ENCODE results near the gene MTCL3.

Gene MTCL3

DNA sequence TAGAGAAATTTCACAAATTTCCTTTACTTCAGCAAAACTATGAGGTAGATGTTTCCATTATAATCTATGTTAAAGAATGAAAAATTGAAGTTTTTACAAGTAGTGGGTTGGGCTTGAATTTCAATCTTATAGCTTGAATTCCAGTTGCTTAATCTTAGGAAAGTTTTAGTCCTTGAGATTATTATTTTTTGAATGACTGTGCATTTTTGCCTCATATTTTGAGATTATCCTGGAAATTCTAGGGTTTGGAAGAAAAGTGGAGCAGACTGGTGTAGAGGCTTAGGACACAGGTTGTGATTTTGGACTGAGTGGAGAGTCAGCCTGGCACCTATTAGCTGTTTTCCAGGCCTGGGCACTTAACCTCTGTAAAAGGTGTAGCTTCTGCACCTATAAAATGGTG, 5.7 kb downstream of the MTCL3 start:
- no peak overlapping the region for H3K4me2 ChIP-seq (ENCODE audit: low read depth, low read length)
- H3K27me3 ChIP-seq (ENCODE audit: control insufficient read depth in 1 of 2, insufficient read depth in 2 of 2, low read length in 2 of 2) = peaks cover 4 to 30% of the 10 kb centered on the region in 2 experiments; a peak in 3 of 5 replicates
- H3K9ac ChIP-seq (ENCODE audit: insufficient read depth, low read depth, low read length) = no peak overlapping the region
- intact Hi-C loops (cut with micrococcal nuclease; ENCODE audit: unreplicated experiment) = no loop called here
- H3K9me3 ChIP-seq (ENCODE audit: low read length) = no peaks in the 10 kb centered on the region
- in situ Hi-C loops (cut with HindIII; ENCODE audit: extremely low pct_ligation_motif_present, low pct_unique_long_range_greater_than_20kb) = no loop called here
- peak; percentile 27 to 32; a peak in 2 of 4 replicates for TF ChIP-seq MAFK (conservative IDR thresholded peaks at IDR 0.05 in 1 of 2, IDR thresholded peaks at IDR 0.05 in 1 of 2; ENCODE audit: low read length in 2 of 2)
- TF ChIP-seq TRIM24 (CRISPR knock-in tag; IDR thresholded peaks at IDR 0.05) = no peak
- TF ChIP-seq PHF21A (CRISPR knock-in tag; IDR thresholded peaks at IDR 0.05) = no peak
- TF ChIP-seq NCOA2 (CRISPR knock-in tag; IDR thresholded peaks at IDR 0.05) = no peak
- TF ChIP-seq NFE2L2 (IDR thresholded peaks at IDR 0.05; ENCODE audit: low read length) = peak; percentile 87
- BruUV-seq (replicated peaks) = no TSS peak
- H3K4me1 ChIP-seq (ENCODE audit: insufficient read depth, low read length) = peaks cover 5% of the 10 kb centered on the region
- no peak overlapping the region for H2AFZ ChIP-seq (ENCODE audit: low read length)
- ChIA-PET CTCF (ENCODE audit: low intra/inter-chr PET ratio, low total read pairs) (no interaction called here), POLR2A (no interaction called here)
- ATAC-seq (no peak), DNase-seq (ENCODE audit: low spot score) (no peak), FAIRE-seq (no peak)
- peaks cover 5% of the 10 kb centered on the region; the same call in 1 of the 2 replicates for H4K20me1 ChIP-seq (ENCODE audit: insufficient read depth, low read length)
- H3K4me3 ChIP-seq (replicated peaks in 1 of 3; ENCODE audit: insufficient read depth in 1 of 3, low read depth in 2 of 3, low read length in 3 of 3) = no peak overlapping the region
- no peak overlapping the region for H3K27ac ChIP-seq (ENCODE audit: extremely low read length, insufficient read depth, low read length)
- H3K36me3 ChIP-seq (replicated peaks in 1 of 2; ENCODE audit: control insufficient read depth in 1 of 2, insufficient read depth in 2 of 2, low read length in 2 of 2) = no peaks in the 10 kb centered on the region
- no peaks in the 10 kb centered on the region for H3K79me2 ChIP-seq (ENCODE audit: insufficient read depth, low read length)

DNA sequence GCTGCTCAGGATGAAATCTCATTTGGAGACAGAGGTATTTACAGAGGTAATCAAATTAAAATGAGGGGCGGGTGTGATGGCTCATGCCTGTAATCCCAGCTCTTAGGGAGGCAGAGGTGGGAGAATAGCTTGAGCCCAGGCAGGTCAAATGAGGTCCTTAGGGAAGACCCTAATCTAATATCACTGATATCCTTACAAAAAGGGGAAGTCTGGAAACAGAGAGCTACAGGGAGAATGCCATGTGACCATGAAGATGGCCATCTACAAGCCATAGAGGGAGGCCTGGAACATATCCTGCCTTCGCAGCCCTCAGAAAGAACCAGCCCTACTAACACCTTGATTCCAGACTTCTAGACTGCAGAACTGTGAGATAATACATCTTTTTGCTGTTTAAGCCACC, 8.3 kb downstream of the MTCL3 start:
- ChIA-PET POLR2A (no interaction called here), CTCF (ENCODE audit: low intra/inter-chr PET ratio, low total read pairs) (no interaction called here)
- ATAC-seq (no peak), DNase-seq (ENCODE audit: low spot score) (no peak), FAIRE-seq (no peak)
- TF ChIP-seq KLF11 (CRISPR knock-in tag; IDR thresholded peaks at IDR 0.05) = no peak
- no peaks in the 10 kb centered on the region for H3K4me1 ChIP-seq (ENCODE audit: insufficient read depth, low read length)
- 8% methylated on average over 2 of the region's 2 CpGs for WGBS (ENCODE audit: low lambda C conversion rate)
- intact Hi-C loops (cut with micrococcal nuclease; ENCODE audit: unreplicated experiment) (no loop called here), in situ Hi-C loops (cut with HindIII; ENCODE audit: extremely low pct_ligation_motif_present, low pct_unique_long_range_greater_than_20kb) (no loop called here)
- no peak overlapping the region for H3K9ac ChIP-seq (ENCODE audit: insufficient read depth, low read depth, low read length)
- no peaks in the 10 kb centered on the region for H4K20me1 ChIP-seq (ENCODE audit: insufficient read depth, low read length)
- H2AFZ ChIP-seq (ENCODE audit: low read length) = no peak overlapping the region
- no peaks in the 10 kb centered on the region for H3K79me2 ChIP-seq (ENCODE audit: insufficient read depth, low read length)
- no peak overlapping the region for H3K27ac ChIP-seq (ENCODE audit: extremely low read length, insufficient read depth, low read length)
- no peaks in the 10 kb centered on the region for H3K9me3 ChIP-seq (ENCODE audit: low read length)
- H3K4me3 ChIP-seq (replicated peaks in 1 of 3; ENCODE audit: insufficient read depth in 1 of 3, low read depth in 2 of 3, low read length in 3 of 3) = no peak overlapping the region
- BruUV-seq (replicated peaks) = no TSS peak
- peaks cover 4 to 18% of the 10 kb centered on the region in 2 experiments; a peak in 3 of 5 replicates for H3K27me3 ChIP-seq (ENCODE audit: control insufficient read depth in 1 of 2, insufficient read depth in 2 of 2, low read length in 2 of 2)
- H3K36me3 ChIP-seq (replicated peaks in 1 of 2; ENCODE audit: control insufficient read depth in 1 of 2, insufficient read depth in 2 of 2, low read length in 2 of 2) = no peaks in the 10 kb centered on the region
- H3K4me2 ChIP-seq (ENCODE audit: low read depth, low read length) = no peak overlapping the region

All from HepG2 (cell line).